Measurements from ENCODE around the gene LALBA. TPM values are rescaled to one million over a fixed set of nuclear protein-coding genes. Genes with fewer than 3 reads are reported as not detected.
"Not testable (repeated sequence)": the region's sequence is repeated elsewhere in the genome, so short reads cannot be mapped to it uniquely, and the experiment has no call there.

LALBA gene
- total RNA-seq, 5 donors from 2014 or later (not counting 1 experiment from before 2014, with no cell fraction given) = not detected

GRCh38 chr12:48567731-48568130 is 2.1 kb downstream of the LALBA start:
- Histone ChIP-seq H3K9me3 (no peaks in the 10 kb centered on the region), H3K4me3 (ENCODE audit: control insufficient read depth in 1 of 2, extremely low read depth in 1 of 2, low read length in 1 of 2) (no peak overlapping the region), H3K27me3 (replicated peaks in 1 of 2; ENCODE audit: control insufficient read depth in 2 of 2, extremely low read depth in 1 of 2, insufficient read depth in 2 of 2, low read length in 1 of 2) (peaks cover 5 to 7% of the 10 kb centered on the region in 2 experiments), H3K4me1 (ENCODE audit: control insufficient read depth in 1 of 2, extremely low read depth in 1 of 2, insufficient read depth in 2 of 2, low read length in 2 of 2) (no peaks in the 10 kb centered on the region), H3K36me3 (ENCODE audit: control insufficient read depth in 2 of 2, extremely low read depth in 1 of 2, insufficient read depth in 1 of 2, low read length in 1 of 2) (no peaks in the 10 kb centered on the region), H3K27ac (ENCODE audit: low read length) (no peak overlapping the region)
- ChIA-PET POLR2A (no interaction called here), CTCF (no interaction called here)
- H3K36me3 Mint-ChIP-seq = no peaks in the 10 kb centered on the region
- H3K27ac Mint-ChIP-seq = no peak overlapping the region
- ATAC-seq (replicated peaks in 1 of 4) (no peak), DNase-seq (no peak)
- peaks cover 0 to 4% (median 0%) of the 10 kb centered on the region in 3 donors for H3K4me1 Mint-ChIP-seq
- no peaks in the 10 kb centered on the region for H3K9me3 Mint-ChIP-seq
- WGBS (ENCODE audit: insufficient coverage) = 79% methylated on average over 2 of the region's 4 CpGs
- peaks cover 3 to 18% of the 10 kb centered on the region in 2 donors for H3K27me3 Mint-ChIP-seq
- no peak overlapping the region for H3K4me3 Mint-ChIP-seq

- no peak overlapping the region for H3K27ac ChIP-seq (ENCODE audit: low read length)
- ChIA-PET CTCF (interaction anchor here in 1 of 2 donors (1.0 kb wide), 1 partner anchor 13 kb away, joined by 3 read pairs; no protein-coding TSS in a partner anchor), POLR2A (no interaction called here)
- Mint-ChIP-seq H3K4me3 (no peak overlapping the region), H3K27ac (no peak overlapping the region), H3K9me3 (no peaks in the 10 kb centered on the region), H3K27me3 (peaks cover 22 to 26% of the 10 kb centered on the region in 2 donors), H3K4me1 (peaks cover 0 to 13% (median 0%) of the 10 kb centered on the region in 3 donors), H3K36me3 (no peaks in the 10 kb centered on the region)
- H3K27me3 ChIP-seq (replicated peaks in 1 of 2; ENCODE audit: control insufficient read depth in 2 of 2, extremely low read depth in 1 of 2, insufficient read depth in 2 of 2, low read length in 1 of 2) = peaks cover 2 to 13% of the 10 kb centered on the region in 2 experiments
- H3K36me3 ChIP-seq (ENCODE audit: control insufficient read depth in 2 of 2, extremely low read depth in 1 of 2, insufficient read depth in 1 of 2, low read length in 1 of 2) = no peaks in the 10 kb centered on the region
- ATAC-seq (replicated peaks in 1 of 4) (no peak), DNase-seq (no peak)
- no peak overlapping the region for H3K4me3 ChIP-seq (ENCODE audit: control insufficient read depth in 1 of 2, extremely low read depth in 1 of 2, low read length in 1 of 2)
- no peaks in the 10 kb centered on the region for H3K9me3 ChIP-seq
- WGBS (ENCODE audit: insufficient coverage) = 71% methylated on average over 1 of the region's 4 CpGs
- H3K4me1 ChIP-seq (ENCODE audit: control insufficient read depth in 1 of 2, extremely low read depth in 1 of 2, insufficient read depth in 2 of 2, low read length in 2 of 2) = no peaks in the 10 kb centered on the region
Observed at GRCh38 chr12:48557919-48558318, 11.9 kb downstream of the LALBA start.

- ATAC-seq (replicated peaks in 1 of 4) (no peak), DNase-seq (no peak)
- POLR2A ChIA-PET = no interaction called here
- CTCF ChIA-PET = interaction anchor here in 1 of 2 donors (0.5 kb wide), 1 partner anchor 1252 kb away, joined by 3 read pairs; no protein-coding TSS in a partner anchor
- Mint-ChIP-seq H3K4me1 (peaks cover 0 to 19% (median 0%) of the 10 kb centered on the region in 3 donors), H3K9me3 (no peaks in the 10 kb centered on the region), H3K36me3 (no peaks in the 10 kb centered on the region), H3K4me3 (no peak overlapping the region), H3K27ac (no peak overlapping the region), H3K27me3 (peaks cover 23 to 31% of the 10 kb centered on the region in 2 donors)
- no peak overlapping the region for H3K27ac ChIP-seq (ENCODE audit: low read length)
- H3K9me3 ChIP-seq = no peaks in the 10 kb centered on the region
- H3K27me3 ChIP-seq (replicated peaks in 1 of 2; ENCODE audit: control insufficient read depth in 2 of 2, extremely low read depth in 1 of 2, insufficient read depth in 2 of 2, low read length in 1 of 2) = peaks cover 2 to 13% of the 10 kb centered on the region in 2 experiments
- H3K36me3 ChIP-seq (ENCODE audit: control insufficient read depth in 2 of 2, extremely low read depth in 1 of 2, insufficient read depth in 1 of 2, low read length in 1 of 2) = no peaks in the 10 kb centered on the region
- H3K4me3 ChIP-seq (ENCODE audit: control insufficient read depth in 1 of 2, extremely low read depth in 1 of 2, low read length in 1 of 2) = no peak overlapping the region
- no peaks in the 10 kb centered on the region for H3K4me1 ChIP-seq (ENCODE audit: control insufficient read depth in 1 of 2, extremely low read depth in 1 of 2, insufficient read depth in 2 of 2, low read length in 2 of 2)
- 71% methylated on average over 1 of the region's 6 CpGs for WGBS (ENCODE audit: insufficient coverage)
Observed at GRCh38 chr12:48556631-48557030, 13.2 kb downstream of the LALBA start.

GRCh38 chr12:48553666-48554343 is 16.0 kb downstream of the LALBA start:
- Mint-ChIP-seq H3K27ac (peak overlapping the region in 1 of 2 donors; percentile 43), H3K4me1 (peaks cover 0 to 19% (median 0%) of the 10 kb centered on the region in 3 donors), H3K27me3 (peaks cover 12 to 24% of the 10 kb centered on the region in 2 donors), H3K4me3 (peak overlapping the region in 1 of 3 donors; percentile 24)
- POLR2A ChIA-PET = interaction anchor here in 1 of 2 donors (0.7 kb wide), 1 partner anchor 35 kb away, joined by 3 read pairs; no protein-coding TSS in a partner anchor
- 74% methylated on average over 5 of the region's 11 CpGs for WGBS (ENCODE audit: insufficient coverage)
- CTCF ChIA-PET; H3K4me1 ChIP-seq (ENCODE audit: control insufficient read depth in 1 of 2, extremely low read depth in 1 of 2, insufficient read depth in 2 of 2, low read length in 2 of 2); H3K9me3 Mint-ChIP-seq; H3K9me3 ChIP-seq; H3K4me3 ChIP-seq (ENCODE audit: control insufficient read depth in 1 of 2, extremely low read depth in 1 of 2, low read length in 1 of 2); H3K36me3 Mint-ChIP-seq; H3K27ac ChIP-seq (ENCODE audit: low read length); H3K36me3 ChIP-seq (ENCODE audit: control insufficient read depth in 2 of 2, extremely low read depth in 1 of 2, insufficient read depth in 1 of 2, low read length in 1 of 2); ATAC-seq (replicated peaks in 1 of 4): not testable (repeated sequence)
- DNase-seq = peak in 23 of 35 experiments; percentile 1 to 44 (median 7)
- H3K27me3 ChIP-seq (replicated peaks in 1 of 2; ENCODE audit: control insufficient read depth in 2 of 2, extremely low read depth in 1 of 2, insufficient read depth in 2 of 2, low read length in 1 of 2) = peaks cover 2 to 10% of the 10 kb centered on the region in 2 experiments

- CTCF ChIA-PET; ATAC-seq (replicated peaks in 1 of 4); H3K4me3 ChIP-seq (ENCODE audit: control insufficient read depth in 1 of 2, extremely low read depth in 1 of 2, low read length in 1 of 2); H3K4me3 Mint-ChIP-seq; H3K27me3 ChIP-seq (replicated peaks in 1 of 2; ENCODE audit: control insufficient read depth in 2 of 2, extremely low read depth in 1 of 2, insufficient read depth in 2 of 2, low read length in 1 of 2); H3K27ac ChIP-seq (ENCODE audit: low read length); H3K4me1 ChIP-seq (ENCODE audit: control insufficient read depth in 1 of 2, extremely low read depth in 1 of 2, insufficient read depth in 2 of 2, low read length in 2 of 2); H3K9me3 Mint-ChIP-seq; POLR2A ChIA-PET; H3K9me3 ChIP-seq; H3K36me3 ChIP-seq (ENCODE audit: control insufficient read depth in 2 of 2, extremely low read depth in 1 of 2, insufficient read depth in 1 of 2, low read length in 1 of 2); H3K27ac Mint-ChIP-seq; DNase-seq; H3K36me3 Mint-ChIP-seq: not testable (repeated sequence)
- 79% methylated on average over 2 of the region's 13 CpGs for WGBS (ENCODE audit: insufficient coverage)
- Mint-ChIP-seq H3K4me1 (peaks cover 0 to 19% (median 0%) of the 10 kb centered on the region in 3 donors), H3K27me3 (peaks cover 17 to 19% of the 10 kb centered on the region in 2 donors)
Observed at GRCh38 chr12:48551636-48552035, 18.2 kb downstream of the LALBA start.

GRCh38 chr12:48547012-48547411 is 22.8 kb downstream of the LALBA start:
- H3K27ac Mint-ChIP-seq; POLR2A ChIA-PET; H3K4me1 ChIP-seq (ENCODE audit: control insufficient read depth in 1 of 2, extremely low read depth in 1 of 2, insufficient read depth in 2 of 2, low read length in 2 of 2); H3K4me3 ChIP-seq (ENCODE audit: control insufficient read depth in 1 of 2, extremely low read depth in 1 of 2, low read length in 1 of 2); H3K9me3 Mint-ChIP-seq; H3K36me3 ChIP-seq (ENCODE audit: control insufficient read depth in 2 of 2, extremely low read depth in 1 of 2, insufficient read depth in 1 of 2, low read length in 1 of 2); H3K9me3 ChIP-seq; H3K27ac ChIP-seq (ENCODE audit: low read length); H3K27me3 ChIP-seq (replicated peaks in 1 of 2; ENCODE audit: control insufficient read depth in 2 of 2, extremely low read depth in 1 of 2, insufficient read depth in 2 of 2, low read length in 1 of 2); H3K36me3 Mint-ChIP-seq; H3K4me3 Mint-ChIP-seq; ATAC-seq (replicated peaks in 1 of 4); H3K4me1 Mint-ChIP-seq; H3K27me3 Mint-ChIP-seq; DNase-seq; CTCF ChIA-PET: not testable (repeated sequence)
- no CpG with 5 or more reads among the region's 3 CpGs for WGBS (ENCODE audit: insufficient coverage)
